Measurements from ENCODE around the gene DTNB. TPM values are rescaled to one million over a fixed set of nuclear protein-coding genes. Genes with fewer than 3 reads are reported as not detected.
"Not testable (repeated sequence)": the region's sequence is repeated elsewhere in the genome, so short reads cannot be mapped to it uniquely, and the experiment has no call there.

DTNB gene
- total and polyA plus RNA-seq, 2 donors (not counting 3 experiments of a cell fraction or from before 2014, with no cell fraction given): 11.5 to 17.0 TPM

GRCh38 chr2:25534455-25534854 is 138.9 kb downstream of the DTNB start:
- TF ChIP-seq EZH2 (IDR thresholded peaks at IDR 0.05; ENCODE audit: borderline replicate concordance, low read depth, low read length, severe bottlenecking) (no peak), POLR2AphosphoS5 (IDR thresholded peaks at IDR 0.05; ENCODE audit: insufficient read depth, low read depth, low read length) (no peak), CTCF (IDR thresholded peaks at IDR 0.05; ENCODE audit: extremely low read depth in 1 of 2, insufficient read depth in 1 of 2, low read depth in 1 of 2, low read length in 2 of 2) (no peak), FOS (IDR thresholded peaks at IDR 0.05; ENCODE audit: borderline replicate concordance, insufficient read depth, low read length) (no peak), MAX (IDR thresholded peaks at IDR 0.05; ENCODE audit: insufficient read depth, insufficient read length) (no peak), JUN (IDR thresholded peaks at IDR 0.05; ENCODE audit: borderline replicate concordance, insufficient read depth, insufficient read length, low read depth) (no peak), GATA2 (IDR thresholded peaks at IDR 0.05; ENCODE audit: insufficient read depth, insufficient read length, low read depth, low read length) (no peak), MYC (IDR thresholded peaks at IDR 0.05; ENCODE audit: low read depth, low read length) (no peak), POLR2A (IDR thresholded peaks at IDR 0.05; ENCODE audit: low read depth, low read length) (no peak)
- Histone ChIP-seq H3K36me3 (ENCODE audit: control insufficient read depth in 2 of 2, extremely low read depth in 1 of 2, insufficient read depth in 2 of 2, low read length in 2 of 2) (no peaks in the 10 kb centered on the region), H4K20me1 (replicated peaks; ENCODE audit: control insufficient read depth, extremely low read depth, insufficient read depth, low read length) (no peaks in the 10 kb centered on the region), H3K9ac (replicated peaks; ENCODE audit: extremely low read depth, insufficient read depth, low read length) (no peak overlapping the region), H3K4me2 (ENCODE audit: insufficient read depth, low read length) (no peak overlapping the region), H2AFZ (ENCODE audit: low read depth, low read length) (no peak overlapping the region), H3K9me3 (replicated peaks; ENCODE audit: control insufficient read depth, insufficient read depth, low read length) (no peaks in the 10 kb centered on the region), H3K4me1 (ENCODE audit: control insufficient read depth, extremely low read depth, insufficient read depth, low read length) (no peaks in the 10 kb centered on the region), H3K27me3 (ENCODE audit: control insufficient read depth in 2 of 2, insufficient read depth in 2 of 2, low read length in 2 of 2) (no peaks in the 10 kb centered on the region), H3K4me3 (replicated peaks in 1 of 3; ENCODE audit: insufficient read depth in 1 of 3, low read depth in 1 of 3, low read length in 3 of 3) (no peak overlapping the region), H3K79me2 (ENCODE audit: control insufficient read depth, insufficient read depth, low read length) (no peaks in the 10 kb centered on the region), H3K9me1 (replicated peaks; ENCODE audit: control insufficient read depth, extremely low read depth, insufficient read depth, low read length) (no peaks in the 10 kb centered on the region), H3K27ac (ENCODE audit: insufficient read depth, low read depth, low read length) (no peak overlapping the region)
- BruUV-seq (replicated peaks): no TSS peak
- POLR2A ChIA-PET: no interaction called here
- CTCF ChIA-PET: no interaction called here
- DNase-seq (ENCODE audit: low read depth, low spot score) (no peak), FAIRE-seq (no peak)
- dilution Hi-C loops (cut with MboI; ENCODE audit: extremely low pct_ligation_motif_present, low sequenced_read_pairs) (no loop called here), intact Hi-C loops (cut with micrococcal nuclease) (no loop called here)

GRCh38 chr2:25533771-25534170 is 139.6 kb downstream of the DTNB start:
- dilution Hi-C loops (cut with MboI; ENCODE audit: extremely low pct_ligation_motif_present, low sequenced_read_pairs); H3K4me3 ChIP-seq (replicated peaks in 1 of 3; ENCODE audit: insufficient read depth in 1 of 3, low read depth in 1 of 3, low read length in 3 of 3); H3K9me3 ChIP-seq (replicated peaks; ENCODE audit: control insufficient read depth, insufficient read depth, low read length); H3K9ac ChIP-seq (replicated peaks; ENCODE audit: extremely low read depth, insufficient read depth, low read length); H3K79me2 ChIP-seq (ENCODE audit: control insufficient read depth, insufficient read depth, low read length); H3K27me3 ChIP-seq (ENCODE audit: control insufficient read depth in 2 of 2, insufficient read depth in 2 of 2, low read length in 2 of 2); CTCF ChIA-PET; H3K27ac ChIP-seq (ENCODE audit: insufficient read depth, low read depth, low read length); H3K9me1 ChIP-seq (replicated peaks; ENCODE audit: control insufficient read depth, extremely low read depth, insufficient read depth, low read length); FAIRE-seq; POLR2A ChIA-PET; H4K20me1 ChIP-seq (replicated peaks; ENCODE audit: control insufficient read depth, extremely low read depth, insufficient read depth, low read length); H3K36me3 ChIP-seq (ENCODE audit: control insufficient read depth in 2 of 2, extremely low read depth in 1 of 2, insufficient read depth in 2 of 2, low read length in 2 of 2); H3K4me1 ChIP-seq (ENCODE audit: control insufficient read depth, extremely low read depth, insufficient read depth, low read length); H3K4me2 ChIP-seq (ENCODE audit: insufficient read depth, low read length); H2AFZ ChIP-seq (ENCODE audit: low read depth, low read length); DNase-seq (ENCODE audit: low read depth, low spot score); BruUV-seq (replicated peaks); intact Hi-C loops (cut with micrococcal nuclease): not testable (repeated sequence)
